IMR-90 (cell line): Measurements from ENCODE around the gene TTC7B.

Experiments
- BHLHE40 ChIP-seq: fragments of 150-350 bp; IDR thresholded peaks from 2 replicates; pipeline ENCODE4 v1.6.1; 2016; ENCODE audit warnings: mild to moderate bottlenecking, low read depth, low read length
- ELK1 ChIP-seq: fragments of 150-350 bp; IDR thresholded peaks from 2 replicates; pipeline ENCODE4 v1.6.1; 2016; ENCODE audit warnings: low read depth, mild to moderate bottlenecking, low read length, moderate library complexity, borderline replicate concordance
- FOS ChIP-seq: fragments of 150-350 bp; IDR thresholded peaks from 2 replicates; pipeline ENCODE4 v1.6.1; 2016; ENCODE audit warnings: low read depth, low read length
- MAFK ChIP-seq: IDR thresholded peaks from 2 replicates; pipeline ENCODE4 v1.6.1; 2012; ENCODE audit warnings: low read depth, low read length, improper control_type of control experiment
- MAZ ChIP-seq: IDR thresholded peaks from 2 replicates; pipeline ENCODE4 v1.6.1; 2012; ENCODE audit warnings: low read depth, mild to moderate bottlenecking, low read length, improper control_type of control experiment, moderate library complexity, borderline replicate concordance
- POLR2A ChIP-seq: IDR thresholded peaks from 2 replicates; pipeline ENCODE4 v1.6.1; 2012; ENCODE audit warnings: mild to moderate bottlenecking, low read depth, low read length
- RAD21 ChIP-seq: IDR thresholded peaks from 2 replicates; pipeline ENCODE4 v1.6.1; 2012; ENCODE audit warnings: low read length, improper control_type of control experiment
- RCOR1 ChIP-seq: IDR thresholded peaks from 2 replicates; pipeline ENCODE4 v1.6.1; 2012; ENCODE audit warnings: mild to moderate bottlenecking, low read length, improper control_type of control experiment; ENCODE audit not compliant: insufficient replicate concordance
- RFX5 ChIP-seq: IDR thresholded peaks from 2 replicates; pipeline ENCODE4 v1.8.0; 2012; ENCODE audit warnings: low read depth, mild to moderate bottlenecking, low read length, moderate library complexity
- TF ChIP-seq, protein P1 (sequence below): conservative IDR thresholded peaks from 2 replicates; pipeline ENCODE4 v1.5.1; 2012; ENCODE audit warnings: mild to moderate bottlenecking, low read depth, low read length, improper control_type of control experiment

- TF ChIP-seq, protein P1, sequence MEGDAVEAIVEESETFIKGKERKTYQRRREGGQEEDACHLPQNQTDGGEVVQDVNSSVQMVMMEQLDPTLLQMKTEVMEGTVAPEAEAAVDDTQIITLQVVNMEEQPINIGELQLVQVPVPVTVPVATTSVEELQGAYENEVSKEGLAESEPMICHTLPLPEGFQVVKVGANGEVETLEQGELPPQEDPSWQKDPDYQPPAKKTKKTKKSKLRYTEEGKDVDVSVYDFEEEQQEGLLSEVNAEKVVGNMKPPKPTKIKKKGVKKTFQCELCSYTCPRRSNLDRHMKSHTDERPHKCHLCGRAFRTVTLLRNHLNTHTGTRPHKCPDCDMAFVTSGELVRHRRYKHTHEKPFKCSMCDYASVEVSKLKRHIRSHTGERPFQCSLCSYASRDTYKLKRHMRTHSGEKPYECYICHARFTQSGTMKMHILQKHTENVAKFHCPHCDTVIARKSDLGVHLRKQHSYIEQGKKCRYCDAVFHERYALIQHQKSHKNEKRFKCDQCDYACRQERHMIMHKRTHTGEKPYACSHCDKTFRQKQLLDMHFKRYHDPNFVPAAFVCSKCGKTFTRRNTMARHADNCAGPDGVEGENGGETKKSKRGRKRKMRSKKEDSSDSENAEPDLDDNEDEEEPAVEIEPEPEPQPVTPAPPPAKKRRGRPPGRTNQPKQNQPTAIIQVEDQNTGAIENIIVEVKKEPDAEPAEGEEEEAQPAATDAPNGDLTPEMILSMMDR, result no peak
- TF ChIP-seq RAD21, result no peak
- TF ChIP-seq POLR2A, result no peak
- TF ChIP-seq RCOR1, result no peak
- no peak for TF ChIP-seq MAFK
- TF ChIP-seq RFX5, result no peak
- no peak for TF ChIP-seq ELK1
- TF ChIP-seq MAZ, result no peak
- no peak for TF ChIP-seq BHLHE40
- TF ChIP-seq FOS, result no peak
These were observed 263.5 kb downstream of the TTC7B start for GRCh38 chr14:90552465-90553297.
